ENCODE data around the gene CHST3.

CHST3 gene

DNA sequence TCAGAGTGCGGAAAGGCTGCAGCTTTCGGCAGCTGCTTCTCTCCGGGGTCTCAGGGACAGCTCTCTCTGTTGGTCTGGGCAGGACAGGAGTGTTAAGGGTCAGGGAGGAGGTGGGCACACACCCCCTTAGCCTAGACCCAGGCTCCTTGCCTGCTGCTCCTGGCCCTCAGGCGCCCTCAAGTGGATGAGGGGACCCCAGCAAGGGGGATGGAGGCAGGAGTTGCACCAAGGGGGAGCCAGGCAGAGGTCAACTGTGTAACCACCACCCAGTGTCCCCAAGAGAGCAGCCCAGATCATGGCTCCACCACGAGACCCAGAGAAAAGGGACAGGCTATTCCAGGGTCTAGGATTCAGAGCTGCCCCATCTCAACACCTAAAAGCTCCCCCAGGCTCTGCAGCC is 97.3 kb downstream of the CHST3 start:
- no peak for DNase-seq

DNA sequence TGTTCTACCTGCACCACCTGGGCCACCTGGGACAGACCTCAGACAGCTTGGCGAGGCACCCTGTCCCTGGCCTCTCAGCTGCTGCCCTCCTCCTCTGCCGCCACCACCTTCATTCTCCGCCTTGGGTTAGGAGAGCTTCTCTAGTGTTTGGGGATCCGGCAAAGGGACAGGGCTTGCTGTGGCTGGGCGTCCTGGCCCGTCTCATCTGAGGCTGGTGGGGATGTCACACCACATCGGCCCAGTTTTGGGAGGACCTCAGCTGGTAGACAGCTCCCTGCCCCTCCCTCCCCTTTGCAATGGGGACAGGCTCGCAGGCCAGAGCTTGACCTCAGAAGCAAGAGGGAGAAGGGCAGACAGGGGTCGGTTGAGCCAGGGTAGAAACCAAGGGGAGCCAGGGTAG is 97.7 kb downstream of the CHST3 start:
- no peak for DNase-seq

DNA sequence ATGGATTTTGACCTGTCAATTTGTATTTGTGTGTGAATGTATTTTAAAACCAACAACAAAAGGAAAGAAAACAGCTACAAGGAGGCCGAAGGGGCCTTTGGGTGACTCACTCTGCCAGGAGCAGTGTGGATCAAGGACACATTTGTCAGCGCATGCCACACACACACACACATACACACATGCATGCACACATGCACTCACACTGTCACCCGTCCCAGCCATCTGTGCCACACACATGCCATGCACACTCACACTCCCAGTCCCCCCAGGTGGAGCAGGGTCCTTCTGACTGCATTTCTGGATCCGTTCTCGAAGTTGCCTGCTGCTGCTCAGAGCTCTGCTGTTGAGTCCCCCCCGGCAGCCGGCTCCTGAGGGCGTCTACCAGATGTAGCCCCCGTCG is 98.2 kb downstream of the CHST3 start:
- no peak for DNase-seq
